ENCODE results near the gene MIPOL1.

DNA sequence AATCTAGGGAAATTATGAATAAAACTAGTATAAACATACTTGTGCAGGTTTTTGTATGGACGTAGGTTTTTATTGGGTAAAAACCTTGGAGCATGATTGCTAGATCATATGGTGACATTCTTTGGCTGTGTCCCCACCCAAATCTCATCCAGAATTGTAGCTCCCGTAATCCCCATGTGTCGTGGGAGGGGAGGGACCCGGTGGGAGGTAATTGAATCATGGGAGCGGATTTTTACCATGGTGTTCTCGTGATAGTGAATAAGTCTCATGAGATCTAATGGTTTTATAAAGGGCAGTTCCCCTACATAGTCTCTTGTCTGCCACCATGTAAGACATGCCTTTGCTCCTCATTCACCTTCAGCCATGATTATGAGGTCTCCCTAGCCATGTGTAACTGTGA is 276.5 kb downstream of the MIPOL1 start:
- TF ChIP-seq CTCF (IDR thresholded peaks at IDR 0.05 in 8 of 11, conservative IDR thresholded peaks at IDR 0.05 in 3 of 11) (no peak), POLR2A (IDR thresholded peaks at IDR 0.05) (no peak), POLR2AphosphoS5 (IDR thresholded peaks at IDR 0.05) (no peak)
